Stimulated activated CD4-positive, alpha-beta T cell treated with anti-CD3 and anti-CD28 coated beads, Interleukin-2, amount 100 ng/mL, for 48 hours (primary cell): ENCODE measurements around the gene GPSM1.
"Not testable (repeated sequence)": the region's sequence is repeated elsewhere in the genome, so short reads cannot be mapped to it uniquely, and the experiment has no call there.

Experiments
- DNase-seq, 2 donors: peaks; one replicate each; pipeline ENCODE4 v3.0.0-alpha.2; 2020

Gene GPSM1

DNA sequence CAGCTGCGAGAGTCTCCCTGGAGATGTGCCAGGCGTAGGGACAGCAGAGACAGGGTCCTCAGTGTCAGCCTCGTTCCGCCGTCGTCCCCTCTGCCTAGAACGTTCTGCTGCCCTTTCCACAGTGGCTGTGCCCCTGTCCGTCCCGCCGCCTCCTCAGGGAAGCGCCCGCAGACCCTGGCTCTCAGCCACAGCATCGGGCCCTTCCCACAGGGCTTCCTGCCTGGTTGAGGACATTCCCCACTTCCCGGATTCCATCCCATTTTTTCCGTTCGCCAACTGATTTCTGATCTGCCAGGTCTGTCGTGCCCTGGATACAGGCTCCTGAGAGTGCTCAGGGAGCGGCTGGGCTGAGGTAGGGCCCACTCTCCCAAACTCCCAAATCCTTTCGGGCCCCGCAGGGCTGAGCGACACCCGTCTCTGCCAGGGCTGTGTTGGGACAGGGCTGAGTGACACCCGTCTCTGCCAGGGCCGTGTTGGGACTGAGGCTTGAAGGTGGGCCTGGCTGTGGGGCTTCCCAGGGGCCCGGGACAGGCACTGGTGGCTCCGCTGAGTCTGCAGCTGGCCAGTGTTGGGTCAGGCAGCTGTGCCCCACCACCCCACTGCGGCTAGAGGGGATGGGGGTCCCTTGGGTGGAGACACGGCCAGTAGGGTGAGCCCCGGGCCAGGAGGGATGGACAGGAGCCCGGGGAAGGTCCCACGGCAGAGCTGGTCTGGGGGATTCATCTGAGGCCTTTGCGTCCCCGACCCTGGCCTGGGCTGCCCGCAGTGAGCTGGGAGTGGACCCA is 20.3 kb downstream of the GPSM1 start:
- DNase-seq = no peak

DNA sequence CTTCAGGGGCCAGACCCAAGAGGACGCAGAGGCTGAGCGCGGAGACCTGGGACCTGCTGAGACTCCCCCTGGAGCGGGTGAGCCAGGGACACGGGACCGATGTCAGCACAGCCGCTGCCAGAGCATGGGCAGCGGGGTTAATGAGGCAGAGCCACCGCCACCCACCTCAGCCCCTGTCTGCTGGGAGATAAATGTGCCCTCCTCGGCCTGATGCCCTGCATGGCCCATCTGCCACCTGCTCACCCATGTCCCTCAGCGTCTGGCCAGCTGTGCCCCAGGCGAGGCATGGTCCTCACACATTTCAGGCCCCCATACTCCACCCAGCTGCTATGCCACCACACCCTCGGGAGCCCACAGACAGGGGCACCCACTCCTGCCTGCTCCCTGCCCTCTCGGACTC is 21.4 kb downstream of the GPSM1 start:
- no peak for DNase-seq

GRCh38 chr9:136349546-136349945 is 22.2 kb downstream of the GPSM1 start:
- no peak for DNase-seq

GRCh38 chr9:136351252-136351800 is 24.0 kb downstream of the GPSM1 start:
- no peak for DNase-seq

DNA sequence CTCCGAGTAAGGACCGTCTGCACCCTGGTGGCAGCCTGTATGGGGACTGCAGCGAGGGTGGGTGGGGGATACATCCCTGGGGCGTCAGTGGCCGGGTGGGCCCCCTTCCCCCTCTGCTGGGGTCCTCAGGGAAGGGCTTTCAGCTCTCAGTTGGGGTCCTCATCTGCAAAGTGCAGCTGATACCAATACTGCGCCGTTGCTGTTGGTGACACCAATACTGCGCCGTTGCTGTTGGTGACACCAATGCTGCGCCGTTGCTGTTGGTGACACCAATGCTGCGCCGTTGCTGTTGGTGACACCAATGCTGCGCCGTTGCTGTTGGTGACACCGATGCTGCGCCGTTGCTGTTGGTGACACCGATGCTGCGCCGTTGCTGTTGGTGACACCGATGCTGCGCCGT is 24.5 kb downstream of the GPSM1 start:
- not testable (repeated sequence) for DNase-seq

DNA sequence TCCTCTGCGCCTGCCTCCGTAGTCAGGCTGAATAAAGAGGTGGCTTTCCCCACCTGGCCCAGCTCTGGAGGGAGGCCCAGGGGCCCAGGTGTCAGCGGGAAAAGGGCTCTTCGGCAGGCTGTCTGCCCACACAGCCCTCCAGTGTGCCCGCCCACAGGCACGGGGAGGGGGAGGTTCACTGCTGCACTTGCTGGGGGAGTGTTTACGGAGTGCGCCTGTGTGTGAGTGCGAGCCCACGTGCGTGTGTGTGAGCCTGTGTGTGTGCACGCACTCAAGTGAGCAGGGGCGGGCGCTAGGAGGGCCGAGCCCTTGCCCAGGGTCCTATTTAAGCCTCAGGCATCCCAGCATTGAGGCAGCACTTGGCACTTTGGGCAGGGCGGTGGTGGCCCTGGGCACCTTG is 25.3 kb downstream of the GPSM1 start:
- DNase-seq = no peak

DNA sequence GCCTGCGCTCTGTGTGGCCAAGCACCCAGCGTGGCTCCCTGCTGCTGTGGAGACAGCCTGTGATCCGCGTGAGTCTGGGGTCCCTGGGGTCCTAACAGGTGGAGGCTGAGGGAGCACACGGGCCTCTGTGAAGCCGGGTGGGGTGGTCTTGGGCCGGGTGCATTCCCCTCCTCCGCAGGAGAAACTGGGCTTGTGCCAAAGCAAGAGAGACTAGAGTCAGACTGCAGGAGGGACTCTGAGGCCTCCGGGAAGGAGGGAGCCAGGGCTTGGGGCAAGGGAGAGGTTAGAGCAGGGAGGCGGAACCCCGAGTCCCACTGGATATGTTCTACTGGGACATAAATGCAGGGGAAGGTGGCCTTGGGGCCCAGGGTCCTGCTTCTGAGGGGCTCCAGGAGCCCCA is 25.7 kb downstream of the GPSM1 start:
- DNase-seq = no peak

DNA sequence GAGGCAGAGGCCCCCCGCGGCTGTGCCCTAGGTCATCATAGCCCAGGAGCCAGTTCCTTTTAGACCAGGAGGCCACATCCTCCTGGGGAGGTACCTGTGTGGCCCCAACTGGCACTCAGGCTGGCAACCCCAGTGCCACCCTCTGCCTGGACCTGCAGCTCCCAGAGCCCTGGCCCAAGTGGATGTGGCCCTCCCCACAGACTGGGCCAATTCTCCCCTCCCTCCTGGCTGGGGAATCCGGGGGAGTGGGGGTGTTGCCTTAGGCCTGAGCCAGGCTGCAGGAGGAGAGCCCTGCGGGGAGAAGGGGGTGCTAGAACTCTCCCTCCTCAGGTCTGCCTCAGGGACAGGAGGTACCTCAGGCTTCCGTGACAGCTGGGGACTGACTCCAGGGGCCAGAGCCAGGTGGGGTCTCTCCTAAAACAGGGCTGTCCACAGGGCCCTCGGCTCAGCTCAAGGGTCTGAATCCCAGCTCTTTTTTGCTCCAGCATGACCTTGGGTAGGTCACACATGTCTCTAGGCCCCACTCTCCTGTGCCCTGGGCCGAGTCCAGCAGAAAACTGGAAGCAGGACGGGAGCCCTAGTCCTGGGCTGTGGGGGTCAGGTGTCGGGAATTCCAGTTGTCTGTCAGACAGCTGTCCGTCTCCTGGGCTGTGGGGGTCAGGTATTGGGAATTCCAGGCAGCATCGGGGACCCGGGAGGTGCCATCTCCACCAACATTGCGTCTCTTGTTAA is 26.6 kb downstream of the GPSM1 start:
- DNase-seq = no peak

GRCh38 chr9:136354592-136355085 is 27.3 kb downstream of the GPSM1 start:
- DNase-seq = no peak

DNA sequence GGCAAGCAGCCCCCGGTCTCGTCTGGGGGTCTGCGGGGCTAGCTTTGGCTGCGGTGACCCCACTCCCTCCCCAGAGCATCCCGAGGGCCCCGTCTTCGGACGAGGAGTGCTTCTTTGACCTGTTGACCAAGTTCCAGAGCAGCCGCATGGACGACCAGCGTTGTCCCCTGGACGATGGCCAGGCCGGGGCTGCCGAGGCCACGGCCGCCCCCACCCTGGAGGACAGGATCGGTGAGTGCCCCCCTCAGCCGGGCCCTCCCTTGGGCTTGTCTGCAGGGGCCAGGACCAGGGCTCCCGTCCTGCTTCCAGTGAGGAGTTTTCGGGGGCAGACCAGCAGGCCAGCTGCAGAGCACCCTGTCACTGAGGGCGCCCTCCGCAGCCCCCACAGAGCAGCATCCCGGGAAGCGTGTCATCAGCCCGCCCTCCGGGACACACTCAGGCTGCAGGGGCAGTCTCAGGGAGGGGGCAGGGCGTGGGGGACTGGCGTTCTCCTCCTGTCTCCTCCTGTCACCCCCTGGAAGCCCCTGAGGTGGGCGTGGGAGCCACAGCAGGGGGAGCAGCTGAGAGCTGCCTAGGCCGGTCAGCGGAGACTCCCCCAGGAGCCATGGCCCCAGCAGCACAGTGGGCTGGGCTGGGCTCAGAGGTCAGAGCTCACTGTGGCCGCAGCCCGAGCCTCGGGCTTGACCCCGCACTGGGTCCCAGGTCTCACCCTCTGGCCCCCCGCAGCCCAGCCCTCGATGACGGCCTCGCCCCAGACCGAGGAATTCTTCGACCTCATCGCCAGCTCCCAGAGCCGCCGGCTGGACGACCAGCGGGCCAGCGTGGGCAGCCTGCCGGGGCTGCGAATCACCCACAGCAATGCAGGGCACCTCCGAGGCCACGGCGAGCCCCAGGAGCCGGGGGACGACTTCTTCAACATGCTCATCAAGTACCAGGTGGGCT is 28.5 kb downstream of the GPSM1 start:
- DNase-seq = no peak

GRCh38 chr9:136357202-136357725 is 29.9 kb downstream of the GPSM1 start:
- DNase-seq = no peak

GRCh38 chr9:136358016-136358415 is 30.7 kb downstream of the GPSM1 start:
- DNase-seq = no peak

DNA sequence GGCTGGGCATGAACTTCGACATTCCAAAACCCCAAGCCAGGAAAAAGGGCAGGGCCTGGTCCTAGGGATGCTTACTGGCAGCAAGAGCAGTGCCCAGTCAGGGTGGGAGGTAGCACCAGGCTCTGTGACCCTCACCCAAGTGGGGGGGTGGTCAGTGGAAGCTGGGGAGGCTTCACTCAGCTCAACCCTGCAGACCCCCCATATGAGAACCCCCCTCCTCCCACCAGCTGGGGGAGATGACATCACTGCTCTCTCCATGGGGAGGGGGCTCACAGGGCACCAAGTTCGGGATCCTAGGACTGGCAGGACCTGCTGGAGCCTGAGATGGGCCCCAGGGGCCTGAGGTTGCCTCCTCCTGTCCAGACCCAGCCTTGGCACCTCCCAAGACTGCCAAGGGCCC is 31.5 kb downstream of the GPSM1 start:
- no peak for DNase-seq

- DNase-seq = no peak
These were observed 32.7 kb downstream of the GPSM1 start for GRCh38 chr9:136359774-136360718.

DNA sequence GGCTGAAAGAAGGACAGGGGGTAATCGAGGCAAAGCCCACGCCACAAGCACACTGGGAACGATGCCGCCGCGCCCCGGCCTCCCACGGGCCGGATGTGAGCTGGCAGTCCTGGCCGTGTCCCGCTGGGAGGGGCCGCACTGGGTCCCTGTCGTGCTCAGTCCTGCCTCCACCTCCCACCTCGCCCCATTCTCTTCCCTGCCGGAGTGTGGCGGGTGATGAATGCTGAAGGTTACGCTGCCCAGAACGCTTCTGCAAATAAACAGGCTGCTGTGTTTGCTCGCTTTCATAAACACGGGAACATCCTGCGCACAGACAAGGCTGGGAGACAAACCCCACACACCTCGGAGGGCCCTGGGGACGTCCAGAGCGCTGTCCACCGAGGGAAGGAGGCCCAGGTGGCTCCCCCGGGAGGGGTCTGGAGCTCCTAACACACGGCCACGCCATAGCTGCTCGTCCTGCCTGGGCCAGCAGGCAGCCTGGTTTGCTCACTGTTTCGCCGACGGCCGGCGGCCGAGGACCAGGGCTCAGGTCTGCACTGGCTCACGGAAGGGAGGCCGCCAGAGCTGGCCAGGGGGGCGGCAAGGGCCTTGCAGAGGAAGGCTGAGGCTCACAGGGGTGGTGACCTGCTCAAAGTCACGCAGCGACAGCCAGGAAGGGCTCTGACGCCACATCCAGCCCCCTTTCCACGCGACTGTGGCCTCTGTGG is 33.9 kb downstream of the GPSM1 start:
- no peak for DNase-seq

GRCh38 chr9:136361754-136362449 is 34.6 kb downstream of the GPSM1 start:
- no peak for DNase-seq

DNA sequence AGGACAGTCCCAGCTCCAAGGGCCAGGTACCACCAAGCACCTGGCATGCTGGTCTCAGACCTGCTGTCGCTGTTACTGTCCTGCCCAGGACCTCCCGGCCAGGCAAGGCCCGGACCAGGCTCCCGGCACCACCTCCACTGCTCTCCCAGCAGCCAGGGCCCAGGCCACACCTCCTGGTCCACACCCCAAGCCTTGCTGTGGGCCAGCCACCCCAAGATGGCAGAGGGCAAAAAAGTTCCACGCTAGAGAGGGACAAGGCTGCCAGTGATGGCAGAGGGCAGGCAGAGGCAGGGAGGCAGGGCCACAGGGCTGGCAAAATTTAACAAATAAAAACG is 35.1 kb downstream of the GPSM1 start:
- DNase-seq = no peak

GRCh38 chr9:136363106-136363948 is 36.0 kb downstream of the GPSM1 start, which contains the start of gene DNLZ:
Gene DNLZ (minus strand): TSS chr9:136363744. CDS start chr9:136363714, 30 bp downstream.
- DNase-seq = peak; percentile 94 to 97
